Neuronal stem cell (in vitro differentiated cells): ENCODE results near the gene ROBO2.

ENCODE experiments used
- DNase-seq: peaks from one replicate; pipeline ENCODE4 v3.0.0-alpha.2; 2013; ENCODE audit warnings: low spot score
- H2AFZ ChIP-seq: one replicate; pipeline ENCODE4 v1.6.1; 2013; ENCODE audit warnings: mild to moderate bottlenecking, low read length, inconsistent platforms
- H2AK5ac ChIP-seq: 2 replicates; pipeline ENCODE4 v1.6.1; 2013; ENCODE audit warnings: low read depth, mild to moderate bottlenecking, inconsistent platforms, low read length, moderate library complexity, mixed read lengths
- H2BK120ac ChIP-seq: 2 replicates; pipeline ENCODE4 v1.6.1; 2013; ENCODE audit warnings: low read depth, mild to moderate bottlenecking, inconsistent platforms, low read length, moderate library complexity, mixed read lengths
- H2BK12ac ChIP-seq: one replicate; pipeline ENCODE4 v1.6.1; 2013; ENCODE audit warnings: low read length, inconsistent platforms
- H2BK15ac ChIP-seq: 2 replicates; pipeline ENCODE4 v1.6.1; 2013; ENCODE audit warnings: mild to moderate bottlenecking, low read length, inconsistent platforms, mixed read lengths
- H2BK5ac ChIP-seq: one replicate; pipeline ENCODE4 v1.6.1; 2013; ENCODE audit warnings: inconsistent platforms, mild to moderate bottlenecking, low read length, moderate library complexity
- H3K14ac ChIP-seq: one replicate; pipeline ENCODE4 v1.6.1; 2013; ENCODE audit warnings: low read length, inconsistent platforms
- H3K18ac ChIP-seq: 2 replicates; pipeline ENCODE4 v1.6.1; 2013; ENCODE audit warnings: low read length, inconsistent platforms
- H3K23ac ChIP-seq: 2 replicates; pipeline ENCODE4 v1.6.1; 2013; ENCODE audit warnings: low read depth, mild to moderate bottlenecking, mixed read lengths, low read length, inconsistent platforms; ENCODE audit not compliant: poor library complexity
- H3K27ac ChIP-seq: replicated peaks from 3 replicates; pipeline ENCODE4 v1.5.1; 2013; ENCODE audit warnings: low read length, inconsistent platforms
- H3K27me3 ChIP-seq, 3 experiments: 2 replicates each; pipeline ENCODE4 v1.6.1; 2013; ENCODE audit warnings: low read length in 3 of 3, mild to moderate bottlenecking in 2 of 3, inconsistent platforms in 1 of 3, low read depth in 1 of 3, mixed read lengths in 1 of 3, moderate library complexity in 1 of 3; ENCODE audit not compliant: control insufficient read depth in 3 of 3, insufficient read depth in 3 of 3
- H3K36me3 ChIP-seq, 2 donors: replicated peaks in 1 of 2; 2 replicates each; pipeline ENCODE4 v1.6.1; 2013; ENCODE audit warnings: low read length in 2 of 2; ENCODE audit not compliant: control insufficient read depth in 2 of 2, insufficient read depth in 2 of 2
- H3K4ac ChIP-seq: 2 replicates; pipeline ENCODE4 v1.6.1; 2013; ENCODE audit warnings: inconsistent platforms, mild to moderate bottlenecking, low read length, moderate library complexity
- H3K4me1 ChIP-seq, 2 donors: 1 replicate in 1 of 2; 2 replicates in 1 of 2; pipeline ENCODE4 v1.6.1; 2013; ENCODE audit warnings: low read length in 2 of 2, low read depth in 1 of 2; ENCODE audit not compliant: control insufficient read depth in 2 of 2, insufficient read depth in 1 of 2
- H3K4me2 ChIP-seq: one replicate; pipeline ENCODE4 v1.6.1; 2013; ENCODE audit warnings: mild to moderate bottlenecking, low read length, inconsistent platforms; ENCODE audit not compliant: insufficient read depth, poor library complexity, severe bottlenecking
- H3K4me3 ChIP-seq, 2 donors: 2 replicates each; pipeline ENCODE4 v1.5.1; 2013; ENCODE audit warnings: low read length in 2 of 2, mild to moderate bottlenecking in 2 of 2, inconsistent platforms in 1 of 2, moderate library complexity in 1 of 2
- H3K79me1 ChIP-seq: one replicate; pipeline ENCODE4 v1.6.1; 2013; ENCODE audit warnings: low read depth, mild to moderate bottlenecking, inconsistent platforms, low read length, moderate library complexity
- H3K9ac ChIP-seq: one replicate; pipeline ENCODE4 v1.6.1; 2013; ENCODE audit warnings: mild to moderate bottlenecking, low read depth, low read length, inconsistent platforms; ENCODE audit not compliant: poor library complexity
- H3K9me3 ChIP-seq, 2 donors: replicated peaks in 1 of 2; 2 replicates each; pipeline versions ENCODE3 to v1.6.1; 2013; ENCODE audit warnings: low read length in 2 of 2, mild to moderate bottlenecking in 2 of 2, inconsistent platforms in 1 of 2, low read depth in 1 of 2, mixed read lengths in 1 of 2, moderate library complexity in 1 of 2; ENCODE audit not compliant: control insufficient read depth in 2 of 2, insufficient read depth in 1 of 2
- H4K8ac ChIP-seq: one replicate; pipeline ENCODE4 v1.6.1; 2013; ENCODE audit warnings: low read depth, mild to moderate bottlenecking, inconsistent platforms, low read length, moderate library complexity
- H4K91ac ChIP-seq: one replicate; pipeline ENCODE4 v1.6.1; 2013; ENCODE audit warnings: low read length, low read depth, mild to moderate bottlenecking, inconsistent platforms; ENCODE audit not compliant: poor library complexity
- WGBS, 2 donors: extraction: QIAGEN DNeasy Blood & Tissue Kit; methylation state at CpG; one replicate each; pipeline ENCODE4 v1.1.7; 2013; ENCODE audit warnings: missing lambda C conversion rate in 2 of 2, mixed read lengths in 1 of 2; ENCODE audit not compliant: insufficient read length in 2 of 2, insufficient replicate concordance in 1 of 2; ENCODE audit errors: extremely low coverage in 2 of 2; 5-methylcytosine and 5-hydroxymethylcytosine counted together

The ROBO2 gene

DNA sequence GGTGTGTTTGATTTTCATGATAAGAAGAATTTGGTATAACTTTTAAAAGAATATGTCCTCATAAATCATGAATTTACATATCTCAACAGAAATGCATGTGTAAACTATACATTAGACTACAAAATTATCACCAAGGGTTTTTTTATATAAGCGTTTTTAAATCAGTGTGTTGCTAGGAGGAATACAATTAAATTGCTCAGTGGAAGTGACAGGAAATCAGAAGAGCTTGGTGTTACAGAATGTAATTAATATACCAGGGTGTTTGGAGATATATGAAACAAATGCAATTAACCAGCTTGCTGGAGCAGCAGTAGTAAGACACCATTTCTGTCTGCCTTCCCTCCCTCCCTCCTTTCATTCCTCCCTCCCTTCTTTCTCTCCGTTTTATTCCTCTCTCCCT lies 2.4 kb downstream of the ROBO2 start:
- H4K91ac ChIP-seq, result no peak overlapping the region
- no peak overlapping the region for H2BK5ac ChIP-seq
- H2BK15ac ChIP-seq, result no peak overlapping the region
- H4K8ac ChIP-seq, result no peak overlapping the region
- no peak overlapping the region for H3K27ac ChIP-seq
- no peak overlapping the region for H3K4me3 ChIP-seq
- H2AFZ ChIP-seq, result no peak overlapping the region
- H2BK120ac ChIP-seq, result no peak overlapping the region
- H3K23ac ChIP-seq, result no peak overlapping the region
- H3K9me3 ChIP-seq, result no peaks in the 10 kb centered on the region
- no peak overlapping the region for H3K18ac ChIP-seq
- H3K79me1 ChIP-seq, result no peaks in the 10 kb centered on the region
- DNase-seq, result no peak
- peaks cover 4 to 7% of the 10 kb centered on the region in 2 donors for H3K4me1 ChIP-seq
- no peak overlapping the region for H2BK12ac ChIP-seq
- H3K14ac ChIP-seq, result no peak overlapping the region
- H3K9ac ChIP-seq, result no peak overlapping the region
- H2AK5ac ChIP-seq, result no peak overlapping the region
- 100% methylated on average over 1 of the region's 2 CpGs for WGBS, 2 donors
- no peaks in the 10 kb centered on the region for H3K36me3 ChIP-seq
- H3K27me3 ChIP-seq, result peaks cover 0 to 31% (median 0%) of the 10 kb centered on the region in 3 experiments
- H3K4me2 ChIP-seq, result no peak overlapping the region
- H3K4ac ChIP-seq, result no peak overlapping the region

DNA sequence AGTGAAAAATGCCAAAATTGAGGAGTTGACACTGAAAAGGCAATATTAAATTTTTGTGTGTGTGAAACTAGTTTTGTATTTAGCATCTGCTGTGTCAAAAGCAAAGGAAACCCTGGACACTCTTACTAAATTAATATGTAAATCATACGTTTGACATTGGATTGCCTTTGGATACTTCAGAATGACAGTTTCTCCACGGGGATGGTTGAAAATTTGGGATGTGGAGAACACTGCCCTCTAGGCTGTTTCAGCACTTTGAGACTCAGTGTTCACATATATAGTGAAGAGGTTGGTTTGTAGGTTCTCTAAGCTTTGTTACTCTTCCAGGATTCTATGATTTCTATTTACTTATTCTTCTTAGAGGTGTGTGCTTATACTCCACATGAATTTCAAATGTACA lies 3.0 kb downstream of the ROBO2 start:
- no CpG with 5 or more reads among the region's 2 CpGs for WGBS, 2 donors
- H3K27ac ChIP-seq, result no peak overlapping the region

DNA sequence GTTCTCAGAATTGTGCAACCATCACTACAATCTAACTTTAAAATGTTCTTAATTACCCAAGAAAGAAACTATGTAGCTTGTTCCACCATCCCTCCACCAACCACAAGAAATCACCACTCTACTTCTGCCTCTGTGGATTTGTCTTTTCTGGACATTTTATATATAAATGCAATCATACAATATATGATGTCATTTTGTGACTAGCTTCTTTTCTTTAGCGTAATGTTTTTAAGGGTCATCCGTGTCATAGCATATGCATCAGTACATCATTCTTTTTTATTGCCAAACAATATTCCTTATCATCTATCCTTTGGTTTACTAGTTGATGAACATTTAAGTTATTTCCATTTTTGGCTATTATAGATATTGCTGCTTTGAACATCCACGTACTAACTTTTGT lies 5.8 kb downstream of the ROBO2 start:
- DNase-seq, result no peak
- H3K27me3 ChIP-seq, result peaks cover 0 to 26% (median 0%) of the 10 kb centered on the region in 3 experiments
- no peaks in the 10 kb centered on the region for H3K79me1 ChIP-seq
- H2BK5ac ChIP-seq, result no peak overlapping the region
- no peak overlapping the region for H2AFZ ChIP-seq
- H3K14ac ChIP-seq, result no peak overlapping the region
- no peak overlapping the region for H3K27ac ChIP-seq
- H2BK12ac ChIP-seq, result no peak overlapping the region
- peaks cover 3 to 4% of the 10 kb centered on the region in 2 donors for H3K4me1 ChIP-seq
- no peak overlapping the region for H2AK5ac ChIP-seq
- no CpG with 5 or more reads among the region's 3 CpGs for WGBS, 2 donors
- H3K9me3 ChIP-seq, result no peaks in the 10 kb centered on the region
- no peak overlapping the region for H3K9ac ChIP-seq
- H2BK15ac ChIP-seq, result no peak overlapping the region
- no peak overlapping the region for H3K4me2 ChIP-seq
- H3K23ac ChIP-seq, result no peak overlapping the region
- H3K36me3 ChIP-seq, result no peaks in the 10 kb centered on the region
- no peak overlapping the region for H4K91ac ChIP-seq
- H3K4ac ChIP-seq, result no peak overlapping the region
- H3K18ac ChIP-seq, result no peak overlapping the region
- no peak overlapping the region for H4K8ac ChIP-seq
- no peak overlapping the region for H2BK120ac ChIP-seq
- H3K4me3 ChIP-seq, result no peak overlapping the region

More for the DNA sequence above, 3.0 kb downstream of the ROBO2 start:
- H3K79me1 ChIP-seq, result no peaks in the 10 kb centered on the region
- peaks cover 4 to 7% of the 10 kb centered on the region in 2 donors for H3K4me1 ChIP-seq
- H3K9ac ChIP-seq, result no peak overlapping the region
- no peaks in the 10 kb centered on the region for H3K36me3 ChIP-seq
- no peak for DNase-seq
- no peaks in the 10 kb centered on the region for H3K9me3 ChIP-seq
- no peak overlapping the region for H3K23ac ChIP-seq
- no peak overlapping the region for H2BK5ac ChIP-seq
- no peak overlapping the region for H3K14ac ChIP-seq
- no peak overlapping the region for H2AFZ ChIP-seq
- no peak overlapping the region for H3K4me3 ChIP-seq
- no peak overlapping the region for H2BK12ac ChIP-seq
- H3K27me3 ChIP-seq, result peaks cover 0 to 31% (median 0%) of the 10 kb centered on the region in 3 experiments
- no peak overlapping the region for H2BK120ac ChIP-seq
- H2BK15ac ChIP-seq, result no peak overlapping the region
- H4K8ac ChIP-seq, result no peak overlapping the region
- H2AK5ac ChIP-seq, result no peak overlapping the region
- no peak overlapping the region for H3K4me2 ChIP-seq
- H4K91ac ChIP-seq, result no peak overlapping the region
- H3K4ac ChIP-seq, result no peak overlapping the region
- no peak overlapping the region for H3K18ac ChIP-seq

DNA sequence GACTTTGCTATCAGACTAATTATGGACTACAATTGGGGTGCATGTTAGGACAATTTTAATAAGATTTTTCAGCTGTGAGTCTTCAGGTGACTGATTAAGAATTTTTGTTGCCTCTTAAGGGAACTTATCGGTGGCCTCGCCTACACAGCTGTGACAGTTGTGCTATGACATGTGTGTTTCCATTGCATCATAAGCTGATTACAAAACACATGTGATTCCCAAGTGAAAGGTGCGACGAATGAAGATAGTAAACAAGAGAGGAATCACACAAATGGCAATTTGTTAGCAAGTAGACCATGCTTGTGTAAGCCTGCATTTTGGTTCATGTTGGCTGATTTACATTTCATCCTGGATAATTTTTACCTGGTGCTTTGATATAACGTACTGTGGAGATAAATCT lies 8.3 kb downstream of the ROBO2 start:
- WGBS, 2 donors, result no CpG with 5 or more reads among the region's 5 CpGs
- Histone ChIP-seq H3K79me1 (no peaks in the 10 kb centered on the region), H2BK120ac (no peak overlapping the region), H3K9me3 (no peaks in the 10 kb centered on the region), H4K8ac (no peak overlapping the region), H3K36me3 (no peaks in the 10 kb centered on the region), H3K4me3 (no peak overlapping the region), H3K4me1 (peaks cover 3 to 19% of the 10 kb centered on the region in 2 donors), H3K23ac (no peak overlapping the region), H3K4me2 (no peak overlapping the region), H4K91ac (no peak overlapping the region), H2BK5ac (no peak overlapping the region), H2BK15ac (no peak overlapping the region), H3K14ac (no peak overlapping the region), H3K27me3 (peaks cover 0 to 5% (median 0%) of the 10 kb centered on the region in 3 experiments), H3K9ac (no peak overlapping the region), H3K27ac (no peak overlapping the region), H3K18ac (peak overlapping the region; percentile 48), H2BK12ac (no peak overlapping the region), H2AK5ac (no peak overlapping the region), H3K4ac (no peak overlapping the region), H2AFZ (no peak overlapping the region)
- DNase-seq, result no peak
